HG03575 (cell line): ENCODE measurements around the gene EMC10.
"Not testable (repeated sequence)": the region's sequence is repeated elsewhere in the genome, so short reads cannot be mapped to it uniquely, and the experiment has no call there.

Source experiments
- ATAC-seq: cut with Tn5 transposase; IDR thresholded peaks from one replicate; pipeline ENCODE4 v1.9.1; 2021; ENCODE audit not compliant: unreplicated experiment, insufficient number of reproducible peaks, low FRiP score; ENCODE audit errors: extremely low read depth

EMC10 gene

DNA sequence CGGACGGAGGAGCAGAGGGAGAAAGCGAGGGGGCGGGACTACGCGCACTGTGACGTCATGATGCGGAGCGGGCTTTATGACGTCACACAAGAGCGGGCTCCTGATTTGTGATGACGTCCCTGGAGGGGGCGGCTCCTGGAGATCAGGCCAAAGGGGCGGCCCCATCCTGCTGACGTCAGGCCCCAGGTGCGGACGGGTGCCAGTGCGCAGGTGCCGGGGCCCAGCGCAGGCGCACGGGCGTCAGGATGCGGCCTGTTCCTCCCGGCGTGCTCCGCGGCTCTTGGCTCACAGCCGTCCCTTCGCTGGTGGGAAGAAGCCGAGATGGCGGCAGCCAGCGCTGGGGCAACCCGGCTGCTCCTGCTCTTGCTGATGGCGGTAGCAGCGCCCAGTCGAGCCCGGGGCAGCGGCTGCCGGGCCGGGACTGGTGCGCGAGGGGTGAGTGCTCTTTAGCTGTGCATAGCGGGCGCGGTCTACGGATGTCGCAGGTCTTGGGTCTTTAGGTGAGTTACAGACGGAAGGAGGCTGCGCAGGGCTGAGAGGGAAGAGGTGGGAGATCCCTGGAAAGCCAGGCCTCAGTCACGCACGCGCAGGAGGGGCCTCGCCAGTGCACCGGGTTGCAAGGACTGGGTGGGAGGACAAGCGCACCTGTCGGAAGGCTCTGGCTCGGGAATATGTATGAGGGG, at the start of gene EMC10, which contains the start of gene GARIN5A:
EMC10 (plus strand) TSS at position 284 of the 683 bp plus-strand sequence; CDS start at position 322, 38 bp downstream.
GARIN5A (minus strand) TSS at position 625 of the 683 bp plus-strand sequence; CDS start at position 165, 460 bp downstream.
- ATAC-seq, result no peak

- ATAC-seq, result no peak
Measured at GRCh38 chr19:50427318-50427925, 48.9 kb upstream of the EMC10 start.

GRCh38 chr19:50427997-50428425, 48.3 kb upstream of the EMC10 start:
- ATAC-seq, result no peak

DNA sequence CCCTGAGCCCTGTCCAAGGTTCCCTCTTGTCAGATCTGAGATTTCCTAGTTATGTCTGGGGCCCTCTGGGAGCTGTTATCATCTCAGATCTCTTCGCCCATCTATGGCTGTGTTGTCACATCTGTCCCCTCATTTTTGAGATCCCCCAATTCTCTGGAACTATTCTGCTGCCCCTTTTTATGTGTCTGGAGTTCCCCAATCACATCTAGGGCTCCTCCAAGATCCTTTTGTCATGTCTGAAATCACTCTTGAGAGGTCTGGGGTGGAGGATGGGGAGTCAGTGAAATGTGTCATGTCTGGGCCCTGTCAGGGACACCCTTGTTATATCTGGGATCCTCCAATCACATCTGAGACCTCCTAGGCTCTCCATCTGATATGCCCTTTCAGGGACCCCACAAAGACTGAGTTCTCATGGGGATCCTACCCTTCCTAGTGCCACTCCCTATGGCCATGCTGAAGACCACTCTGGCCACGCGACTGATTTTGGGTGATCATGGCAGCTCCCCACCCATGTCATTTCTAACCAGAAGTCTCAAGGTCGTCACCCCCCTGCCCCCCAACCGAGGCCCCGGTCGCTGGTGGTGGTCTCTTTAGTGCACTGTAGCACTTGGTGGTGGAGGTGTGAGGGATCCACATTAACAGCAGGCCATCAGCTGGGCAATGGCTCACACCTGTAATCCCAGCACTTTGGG, 47.4 kb upstream of the EMC10 start:
- ATAC-seq, result no peak

DNA sequence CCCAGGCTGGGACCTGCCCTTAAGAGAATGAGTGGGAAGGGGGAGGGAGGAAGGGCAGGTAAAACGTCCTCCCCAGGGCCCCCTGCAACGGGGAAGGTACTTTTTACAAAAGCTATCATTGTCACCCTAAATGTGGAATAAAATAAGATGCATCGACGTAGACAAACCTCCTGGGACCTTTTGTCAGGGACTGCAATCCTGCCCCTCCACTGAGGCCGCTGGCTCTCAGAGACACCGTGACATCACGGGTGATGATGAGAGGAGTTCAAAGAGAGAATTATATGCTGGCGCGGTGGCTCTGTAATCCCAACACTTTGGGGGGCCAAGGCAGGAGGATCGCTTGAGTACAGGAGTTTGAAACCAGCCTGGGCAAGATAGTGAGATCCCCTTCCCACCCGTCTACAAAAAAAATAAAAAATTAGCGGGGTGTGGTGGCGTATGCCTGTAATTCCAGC, 45.4 kb upstream of the EMC10 start:
- no peak for ATAC-seq

GRCh38 chr19:50431343-50432220, 44.7 kb upstream of the EMC10 start:
- no peak for ATAC-seq

DNA sequence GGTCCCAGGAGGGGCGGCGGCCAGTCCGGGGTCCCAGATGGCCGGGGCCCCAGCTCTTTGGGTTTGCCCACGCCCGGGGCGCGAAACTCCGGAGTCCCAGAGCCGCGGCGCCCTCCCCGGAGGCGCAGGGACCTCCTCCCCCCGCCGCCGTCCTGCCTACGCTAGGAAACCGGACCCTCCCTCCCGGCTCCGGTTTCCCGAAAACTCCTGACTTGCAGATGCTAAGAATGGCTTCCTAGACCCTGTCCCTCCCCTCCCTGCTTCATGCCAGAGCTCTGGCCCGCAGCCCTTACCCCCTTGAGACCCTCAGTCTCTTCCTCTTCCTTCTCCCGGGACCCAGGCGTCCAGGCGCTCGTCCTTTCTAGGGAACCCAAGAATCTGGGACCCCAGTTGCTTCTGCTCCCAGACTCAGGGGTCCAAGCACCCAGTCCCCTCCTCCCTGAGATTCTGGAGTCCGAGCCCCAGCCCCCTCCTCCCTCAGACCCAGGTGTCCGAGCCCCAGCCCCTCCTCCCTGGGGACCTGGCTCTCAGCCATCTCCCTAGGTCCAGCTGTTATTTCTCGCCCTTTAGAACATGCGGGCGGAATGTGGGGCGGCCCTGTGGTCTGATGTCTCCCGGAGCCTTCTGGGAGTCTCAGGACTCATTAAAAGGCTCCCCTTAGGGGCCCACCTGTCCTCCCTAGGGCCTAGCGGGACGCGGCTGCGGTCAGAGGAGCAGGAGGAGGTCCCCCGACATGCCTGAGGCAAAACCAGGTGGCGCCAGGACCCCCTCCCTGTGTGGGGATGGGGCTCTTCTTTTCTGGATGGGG, 43.9 kb upstream of the EMC10 start, which contains the start of gene MYBPC2:
MYBPC2 (plus strand) TSS at position 672 of the 808 bp plus-strand sequence; CDS start at position 734, 62 bp downstream.
- no peak for ATAC-seq

DNA sequence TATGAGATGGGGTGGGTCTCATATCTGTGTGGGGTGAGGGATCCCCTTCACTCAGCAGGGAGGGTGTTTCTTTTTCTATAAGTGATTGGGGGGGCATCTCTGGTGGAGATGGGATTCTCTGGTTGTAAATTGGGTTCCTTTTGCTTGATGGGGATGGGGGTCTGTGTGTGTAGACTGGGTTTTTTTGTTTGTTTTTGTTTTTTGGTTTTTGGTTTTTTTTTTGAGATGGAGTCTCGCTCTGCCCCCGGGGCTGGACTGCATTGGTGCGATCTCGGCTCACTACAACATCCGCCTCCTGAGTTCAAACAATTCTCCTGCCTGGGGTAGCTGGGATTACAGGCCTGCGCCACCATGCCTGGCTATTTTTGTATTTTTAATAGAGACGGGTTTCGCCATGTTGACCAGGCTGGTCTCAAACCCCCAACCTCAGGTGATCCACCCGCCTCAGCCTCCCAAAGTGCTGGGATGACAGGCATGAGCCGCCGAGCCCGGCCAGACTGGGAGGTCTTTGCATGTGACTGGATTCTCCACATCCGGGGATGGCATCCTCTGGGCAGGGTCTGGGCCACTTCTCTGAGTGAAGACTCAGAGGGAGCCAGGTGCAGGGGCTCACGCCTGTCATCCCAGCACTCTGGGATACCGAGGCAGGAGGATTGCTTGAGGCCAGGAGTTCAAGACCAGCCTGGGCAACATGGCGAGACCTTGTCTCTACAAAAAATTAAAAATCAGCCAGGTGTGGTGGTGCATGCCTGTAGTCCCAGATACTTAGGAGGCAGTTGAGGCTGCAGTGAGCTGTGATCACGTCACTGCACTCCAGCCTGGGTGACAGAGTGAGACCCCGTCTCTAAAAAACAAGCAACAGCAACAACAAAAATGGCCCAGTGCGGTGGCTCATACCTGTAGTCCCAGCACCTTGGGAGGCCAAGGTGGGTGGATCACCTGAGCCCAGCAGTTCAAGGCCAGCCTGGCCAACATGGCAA, 42.8 kb upstream of the EMC10 start:
- no peak for ATAC-seq

DNA sequence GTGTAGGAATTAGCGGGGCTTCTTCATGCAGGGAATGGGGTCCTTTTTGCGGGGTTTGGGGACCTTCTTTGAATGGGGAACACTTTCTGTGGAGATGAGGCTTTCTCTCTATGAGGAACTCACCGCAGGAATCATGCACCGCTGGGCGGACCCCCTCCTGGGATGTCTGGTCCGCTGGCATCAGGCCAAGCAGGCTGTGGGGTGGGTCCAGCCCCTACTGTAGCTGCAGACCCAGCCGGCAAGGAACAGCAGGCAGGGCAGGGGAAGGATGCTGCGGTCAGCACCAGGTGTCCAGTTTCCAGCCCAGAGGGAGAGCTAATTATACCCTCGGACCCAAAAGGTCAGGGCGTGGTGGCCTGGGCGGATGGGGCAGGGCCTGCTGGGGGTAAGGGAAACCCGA, 41.8 kb upstream of the EMC10 start:
- no peak for ATAC-seq

- no peak for ATAC-seq
Measured at GRCh38 chr19:50435221-50435620, 41.1 kb upstream of the EMC10 start.

DNA sequence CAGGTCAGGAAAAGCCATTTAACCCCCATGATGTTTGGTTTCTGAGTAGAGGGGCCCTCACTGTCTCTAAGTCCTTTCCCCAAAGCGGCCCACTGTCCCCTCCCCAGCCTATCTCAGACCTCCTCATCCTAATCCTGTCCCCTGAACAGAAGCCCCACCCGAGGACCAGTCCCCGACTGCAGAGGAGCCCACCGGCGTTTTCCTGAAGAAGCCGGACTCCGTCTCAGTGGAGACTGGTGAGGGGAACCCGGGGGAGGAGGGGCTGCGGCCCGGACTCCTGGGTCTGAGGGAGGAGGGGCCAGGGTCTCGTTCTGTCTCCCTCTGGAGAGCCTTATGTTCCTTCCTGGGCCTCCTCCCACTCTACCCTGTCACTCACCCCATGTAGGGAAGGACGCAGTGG, 40.7 kb upstream of the EMC10 start:
- no peak for ATAC-seq

DNA sequence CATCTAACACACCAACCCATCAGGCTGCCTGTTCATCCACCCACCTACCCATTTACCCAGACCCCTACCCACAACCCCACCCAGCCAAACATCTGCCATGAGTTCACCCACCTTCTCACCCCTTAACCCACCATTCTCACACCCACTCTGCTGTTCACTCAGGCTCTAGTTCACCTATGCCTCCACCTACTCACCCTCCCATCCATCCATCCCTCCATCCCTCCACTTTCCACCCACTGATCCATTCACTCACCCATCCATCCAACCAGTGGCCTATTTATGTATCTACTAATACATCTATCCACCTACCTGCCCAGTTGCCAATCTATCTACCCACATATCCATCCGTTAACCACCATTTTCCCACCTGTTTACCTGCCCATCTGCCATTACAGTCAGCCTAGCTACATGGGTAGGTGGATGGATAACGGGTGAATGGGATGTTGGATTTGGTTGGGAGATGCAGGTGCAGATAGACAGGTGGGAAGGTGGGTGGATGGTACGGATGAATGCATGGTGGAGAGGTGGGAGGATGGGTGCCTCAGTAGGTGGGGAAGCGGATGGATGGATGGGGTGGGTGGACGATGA, 38.4 kb upstream of the EMC10 start:
- ATAC-seq, result no peak

- ATAC-seq, result not testable (repeated sequence)
Measured at GRCh38 chr19:50439130-50439529, 37.2 kb upstream of the EMC10 start.

GRCh38 chr19:50444059-50444458, 32.2 kb upstream of the EMC10 start:
- no peak for ATAC-seq

- no peak for ATAC-seq
Measured at GRCh38 chr19:50447053-50447452, 29.3 kb upstream of the EMC10 start.

DNA sequence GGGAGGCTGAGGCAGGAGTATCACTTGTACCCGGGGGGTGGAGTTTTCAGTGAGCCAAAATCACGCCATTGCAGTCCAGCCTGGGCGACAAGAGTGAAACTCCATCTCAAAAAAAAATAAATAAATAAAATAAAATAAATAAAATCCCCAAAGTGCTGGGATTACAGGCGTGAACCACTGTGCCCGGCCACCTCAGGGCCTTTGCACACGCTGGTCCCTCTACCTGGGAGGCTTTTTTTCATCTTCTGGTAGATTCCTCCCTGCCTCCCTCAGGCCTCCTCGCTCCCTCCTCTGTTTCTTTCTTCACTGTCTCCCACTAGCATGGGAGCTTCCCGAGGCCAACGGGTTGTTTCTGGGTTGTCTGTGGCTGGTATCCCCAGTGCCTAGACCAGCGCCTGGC, 28.6 kb upstream of the EMC10 start:
- no peak for ATAC-seq
